CD4-positive, alpha-beta T cell treated with Interleukin-12 subunit alpha and Interleukin-12 subunit beta, for 1 hour (primary cell): ENCODE data around the gene HDGFL3.

Experiments used
- DNase-seq: peaks from one replicate; pipeline ENCODE4 v3.0.0-alpha.2; 2020

HDGFL3 gene

GRCh38 chr15:83119968-83120581 lies 87.5 kb downstream of the HDGFL3 start:
- no peak for DNase-seq

- DNase-seq: no peak
Measured at GRCh38 chr15:83118968-83119367, 88.7 kb downstream of the HDGFL3 start.

GRCh38 chr15:83118291-83118827 lies 89.3 kb downstream of the HDGFL3 start:
- no peak for DNase-seq

GRCh38 chr15:83115831-83116565 lies 91.6 kb downstream of the HDGFL3 start:
- no peak for DNase-seq

- DNase-seq: no peak
Measured at GRCh38 chr15:83115410-83115809, 92.2 kb downstream of the HDGFL3 start.

GRCh38 chr15:83114856-83115255 lies 92.8 kb downstream of the HDGFL3 start:
- DNase-seq: no peak

GRCh38 chr15:83113881-83114674 lies 93.5 kb downstream of the HDGFL3 start:
- no peak for DNase-seq

GRCh38 chr15:83112956-83113299 lies 94.7 kb downstream of the HDGFL3 start:
- no peak for DNase-seq

GRCh38 chr15:83112233-83112955 lies 95.2 kb downstream of the HDGFL3 start:
- no peak for DNase-seq

GRCh38 chr15:83111149-83111548 lies 96.5 kb downstream of the HDGFL3 start:
- no peak for DNase-seq

- DNase-seq: no peak
Measured at GRCh38 chr15:83110381-83110780, 97.2 kb downstream of the HDGFL3 start.

- DNase-seq: no peak
Measured at GRCh38 chr15:83109532-83109931, 98.1 kb downstream of the HDGFL3 start.

GRCh38 chr15:83108266-83109219 lies 99.1 kb downstream of the HDGFL3 start:
- DNase-seq: peak; percentile 25

GRCh38 chr15:83107841-83108181 lies 99.8 kb downstream of the HDGFL3 start:
- no peak for DNase-seq

GRCh38 chr15:83106994-83107840 lies 100.4 kb downstream of the HDGFL3 start, which contains the start of gene TM6SF1:
Gene TM6SF1 (plus strand): TSS chr15:83107645. CDS start chr15:83107681, 36 bp downstream.
- peak; percentile 1 for DNase-seq

- no peak for DNase-seq
Measured at GRCh38 chr15:83105440-83105839, 102.2 kb downstream of the HDGFL3 start.

- no peak for DNase-seq
Measured at GRCh38 chr15:83104141-83104540, 103.5 kb downstream of the HDGFL3 start.

GRCh38 chr15:83102346-83102745 lies 105.3 kb downstream of the HDGFL3 start:
- no peak for DNase-seq

GRCh38 chr15:83100097-83100646 lies 107.5 kb downstream of the HDGFL3 start:
- DNase-seq: no peak

GRCh38 chr15:83099290-83099689 lies 108.3 kb downstream of the HDGFL3 start:
- DNase-seq: no peak
